PC-3 (cell line): Measurements from ENCODE around the gene JPH3.

Experiments used
- EZH2 ChIP-seq: fragments of 300-600 bp; sonication (generic); IDR thresholded peaks from one replicate; pipeline ENCODE4 v1.6.1; 2017; ENCODE audit warnings: antibody characterized with exemption, mild to moderate bottlenecking, low read length; ENCODE audit not compliant: unreplicated experiment
- TF ChIP-seq, protein P1 (sequence below): fragments of 300-600 bp; sonication (generic); conservative IDR thresholded peaks from 2 replicates; pipeline ENCODE4 v1.5.1; 2017; ENCODE audit warnings: antibody characterized with exemption, low read depth, mild to moderate bottlenecking, low read length

DNA sequence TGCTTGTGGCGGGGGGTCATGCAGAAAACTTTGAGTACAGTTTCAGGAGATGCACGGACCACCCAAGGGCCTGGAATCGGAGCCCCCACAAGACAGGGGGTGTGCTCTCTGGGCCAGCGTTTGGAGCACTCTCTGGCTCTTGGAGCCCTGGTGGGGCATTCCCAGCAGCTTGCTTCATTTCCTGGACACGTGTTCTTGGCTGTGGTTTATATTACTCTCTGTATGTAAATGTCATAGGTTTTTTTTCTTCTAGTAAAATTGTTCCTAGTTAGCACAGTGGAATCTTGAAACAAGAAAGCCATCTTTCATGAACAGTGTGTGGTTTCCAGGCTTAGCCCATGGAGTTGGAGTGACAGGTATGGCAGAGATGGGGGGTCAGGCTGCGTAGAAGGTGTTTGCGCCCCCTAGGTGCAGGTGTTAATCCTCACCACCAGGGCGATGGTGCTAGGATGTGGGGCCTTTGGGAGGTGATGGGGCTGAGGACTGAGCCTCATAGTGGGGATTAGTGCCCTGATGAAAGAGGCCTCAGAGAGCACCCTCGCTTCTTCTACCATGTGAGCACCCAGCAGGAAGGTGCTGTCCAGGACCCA lies 79.8 kb downstream of the JPH3 start:
- TF ChIP-seq, protein P1, sequence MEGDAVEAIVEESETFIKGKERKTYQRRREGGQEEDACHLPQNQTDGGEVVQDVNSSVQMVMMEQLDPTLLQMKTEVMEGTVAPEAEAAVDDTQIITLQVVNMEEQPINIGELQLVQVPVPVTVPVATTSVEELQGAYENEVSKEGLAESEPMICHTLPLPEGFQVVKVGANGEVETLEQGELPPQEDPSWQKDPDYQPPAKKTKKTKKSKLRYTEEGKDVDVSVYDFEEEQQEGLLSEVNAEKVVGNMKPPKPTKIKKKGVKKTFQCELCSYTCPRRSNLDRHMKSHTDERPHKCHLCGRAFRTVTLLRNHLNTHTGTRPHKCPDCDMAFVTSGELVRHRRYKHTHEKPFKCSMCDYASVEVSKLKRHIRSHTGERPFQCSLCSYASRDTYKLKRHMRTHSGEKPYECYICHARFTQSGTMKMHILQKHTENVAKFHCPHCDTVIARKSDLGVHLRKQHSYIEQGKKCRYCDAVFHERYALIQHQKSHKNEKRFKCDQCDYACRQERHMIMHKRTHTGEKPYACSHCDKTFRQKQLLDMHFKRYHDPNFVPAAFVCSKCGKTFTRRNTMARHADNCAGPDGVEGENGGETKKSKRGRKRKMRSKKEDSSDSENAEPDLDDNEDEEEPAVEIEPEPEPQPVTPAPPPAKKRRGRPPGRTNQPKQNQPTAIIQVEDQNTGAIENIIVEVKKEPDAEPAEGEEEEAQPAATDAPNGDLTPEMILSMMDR: peak; percentile 52; the same call in 1 of the 2 replicates
- no peak for TF ChIP-seq EZH2
